Activated T-cell treated with anti-CD3 and anti-CD28 coated beads, Interleukin-2, amount 50 U/mL, for 24 hours (primary cell): ENCODE results near the gene CHIC2.

Experiments used
- DNase-seq: peaks from one replicate; pipeline ENCODE4 v3.0.0-alpha.2; 2020
- H3K27ac Mint-ChIP-seq: 2 replicates; pipeline ENCODE4 v1.8.0; 2020; ENCODE audit warnings: mild to moderate bottlenecking, mixed read lengths
- H3K27me3 Mint-ChIP-seq: 2 replicates; pipeline ENCODE4 v1.8.0; 2020; ENCODE audit warnings: mixed read lengths
- H3K36me3 Mint-ChIP-seq: 2 replicates; pipeline ENCODE4 v1.8.0; 2020; ENCODE audit warnings: low read depth, mixed read lengths
- H3K4me1 Mint-ChIP-seq: 2 replicates; pipeline ENCODE4 v1.8.0; 2020; ENCODE audit warnings: low read depth, mixed read lengths
- H3K4me3 Mint-ChIP-seq: 2 replicates; pipeline ENCODE4 v1.8.0; 2020; ENCODE audit warnings: mild to moderate bottlenecking, moderate library complexity, mixed read lengths
- H3K9me3 Mint-ChIP-seq: 2 replicates; pipeline ENCODE4 v1.8.0; 2020; ENCODE audit warnings: mixed read lengths

Gene CHIC2

DNA sequence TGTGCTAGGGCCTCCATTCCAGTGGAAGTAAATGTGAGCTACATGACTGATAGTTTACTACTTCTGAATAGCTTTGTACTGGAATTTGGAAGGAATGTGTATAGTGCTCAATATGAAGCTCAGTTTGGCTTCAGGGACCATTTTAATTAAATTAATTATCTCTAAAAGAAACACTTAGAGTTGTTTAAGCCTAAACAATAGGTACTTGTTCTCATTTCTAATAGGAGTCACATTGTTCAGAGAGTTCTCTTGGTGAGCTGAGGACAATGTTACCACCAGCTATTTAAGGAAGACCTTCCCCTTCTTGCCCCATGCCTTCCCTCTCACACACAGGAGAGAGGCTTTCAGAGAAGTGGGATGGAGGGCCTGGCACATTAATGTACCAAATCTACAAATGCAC lies 78.3 kb downstream of the CHIC2 start:
- Mint-ChIP-seq H3K4me1 (peaks cover 6% of the 10 kb centered on the region), H3K9me3 (no peaks in the 10 kb centered on the region), H3K36me3 (no peaks in the 10 kb centered on the region), H3K27me3 (no peaks in the 10 kb centered on the region), H3K4me3 (no peak overlapping the region), H3K27ac (no peak overlapping the region)
- DNase-seq = no peak

DNA sequence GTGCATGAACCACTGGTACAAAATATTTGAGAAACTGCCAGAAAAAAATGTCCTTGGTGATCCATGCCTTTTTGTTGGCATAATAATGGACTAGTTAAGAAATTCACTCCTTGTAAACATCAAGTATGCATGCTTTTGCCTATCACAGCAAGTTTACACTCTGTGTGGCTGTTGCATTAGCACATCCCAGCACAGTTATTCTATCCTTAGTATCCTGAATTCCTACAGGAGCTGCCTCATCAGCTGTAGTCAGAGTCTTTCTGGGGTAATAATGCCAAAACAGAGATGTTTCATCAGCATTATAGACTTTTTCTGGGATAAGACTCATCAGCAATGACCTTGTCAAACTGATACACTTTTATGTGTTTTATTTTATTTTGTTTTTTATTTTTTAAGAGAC lies 82.8 kb downstream of the CHIC2 start:
- H3K4me1 Mint-ChIP-seq = no peaks in the 10 kb centered on the region
- H3K27me3 Mint-ChIP-seq = no peaks in the 10 kb centered on the region
- no peak for DNase-seq
- H3K4me3 Mint-ChIP-seq = no peak overlapping the region
- H3K36me3 Mint-ChIP-seq = no peaks in the 10 kb centered on the region
- no peak overlapping the region for H3K27ac Mint-ChIP-seq
- H3K9me3 Mint-ChIP-seq = no peaks in the 10 kb centered on the region

DNA sequence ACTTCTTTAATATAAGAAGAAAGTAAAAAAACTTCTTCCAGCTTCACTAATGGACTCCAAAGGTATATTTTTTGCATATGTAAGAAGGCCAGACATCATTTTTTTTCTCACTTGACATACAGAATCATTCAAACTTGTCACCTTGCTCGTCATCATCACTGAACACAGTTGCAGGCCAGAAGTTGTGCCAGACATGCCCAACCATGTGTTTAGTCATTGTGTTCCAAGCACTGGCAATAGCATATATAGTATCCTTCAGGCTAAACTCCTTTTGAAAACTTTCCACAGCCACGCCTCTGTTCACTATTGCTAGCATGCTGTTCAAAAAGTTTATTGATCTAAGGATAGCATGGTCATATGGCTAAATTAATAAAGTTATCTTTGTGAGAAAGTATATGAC lies 83.3 kb downstream of the CHIC2 start:
- Mint-ChIP-seq H3K4me3 (no peak overlapping the region), H3K27me3 (no peaks in the 10 kb centered on the region), H3K9me3 (no peaks in the 10 kb centered on the region), H3K4me1 (no peaks in the 10 kb centered on the region), H3K27ac (no peak overlapping the region), H3K36me3 (no peaks in the 10 kb centered on the region)
- no peak for DNase-seq

DNA sequence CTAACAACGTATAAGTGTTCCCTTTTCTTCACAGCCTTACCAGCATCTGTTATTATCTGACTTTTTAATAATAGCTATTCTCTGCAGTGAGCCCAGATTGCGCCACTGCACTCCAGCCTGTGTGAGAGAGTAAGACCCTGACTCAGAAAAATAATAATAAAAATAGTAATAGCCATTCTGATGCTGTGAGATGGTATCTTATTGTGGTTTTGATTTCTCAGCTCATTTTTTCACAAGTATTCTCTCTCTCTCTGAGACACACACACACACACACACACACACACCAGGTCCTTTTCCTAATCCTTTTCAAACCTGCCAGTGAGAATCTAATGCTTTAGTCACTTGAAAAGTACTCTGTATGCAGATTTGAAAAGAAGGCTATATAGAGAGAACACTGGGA lies 89.8 kb downstream of the CHIC2 start:
- peaks cover 2% of the 10 kb centered on the region for H3K36me3 Mint-ChIP-seq
- H3K27ac Mint-ChIP-seq = no peak overlapping the region
- no peak for DNase-seq
- no peaks in the 10 kb centered on the region for H3K4me1 Mint-ChIP-seq
- no peak overlapping the region for H3K4me3 Mint-ChIP-seq
- H3K9me3 Mint-ChIP-seq = no peaks in the 10 kb centered on the region
- no peaks in the 10 kb centered on the region for H3K27me3 Mint-ChIP-seq

DNA sequence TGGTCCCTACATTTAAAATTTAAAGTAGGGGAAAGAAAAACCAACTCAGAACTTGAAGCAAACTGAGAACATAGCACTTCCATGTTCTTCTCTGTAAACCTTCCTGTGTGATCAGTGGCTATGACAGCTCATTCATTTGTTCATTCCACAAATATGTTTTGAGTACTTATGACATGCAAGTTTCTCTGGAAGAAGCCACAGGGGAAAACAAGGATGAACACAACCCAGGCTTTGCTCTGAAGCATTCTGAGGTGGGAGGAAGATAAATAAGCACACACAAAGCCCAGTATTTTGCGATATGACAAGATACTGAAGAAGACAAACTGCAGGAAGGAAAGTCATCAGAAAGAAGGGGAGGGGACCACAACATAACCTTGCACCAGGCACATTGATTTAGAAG lies 96.4 kb downstream of the CHIC2 start:
- H3K9me3 Mint-ChIP-seq = no peaks in the 10 kb centered on the region

DNA sequence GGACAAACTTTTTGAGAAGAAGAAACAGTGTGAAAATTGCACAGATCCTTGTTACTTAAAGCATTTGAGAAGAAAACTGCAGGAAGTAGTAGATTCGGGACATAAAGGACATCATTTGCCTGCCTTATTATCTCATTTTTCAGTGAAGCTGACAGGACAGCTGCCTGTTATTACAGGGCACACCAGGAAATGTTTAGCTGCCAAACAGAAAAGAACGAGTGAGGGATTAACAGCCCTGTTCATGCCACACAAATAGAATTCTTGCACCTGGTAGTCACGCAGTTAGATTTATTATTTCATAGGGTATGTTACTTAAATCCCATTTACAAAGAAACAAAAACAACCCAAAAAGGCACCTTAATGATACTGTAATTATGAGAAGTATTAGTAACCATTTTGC lies 100.6 kb downstream of the CHIC2 start:
- H3K27ac Mint-ChIP-seq = no peak overlapping the region
- H3K4me3 Mint-ChIP-seq = no peak overlapping the region
- no peaks in the 10 kb centered on the region for H3K4me1 Mint-ChIP-seq
- H3K9me3 Mint-ChIP-seq = no peaks in the 10 kb centered on the region
- no peaks in the 10 kb centered on the region for H3K36me3 Mint-ChIP-seq
- H3K27me3 Mint-ChIP-seq = no peaks in the 10 kb centered on the region
- DNase-seq = no peak

More for the DNA sequence above, 96.4 kb downstream of the CHIC2 start:
- Mint-ChIP-seq H3K27me3 (no peaks in the 10 kb centered on the region), H3K4me1 (no peaks in the 10 kb centered on the region), H3K36me3 (peaks cover 2% of the 10 kb centered on the region), H3K4me3 (no peak overlapping the region), H3K27ac (no peak overlapping the region)
- DNase-seq = no peak

DNA sequence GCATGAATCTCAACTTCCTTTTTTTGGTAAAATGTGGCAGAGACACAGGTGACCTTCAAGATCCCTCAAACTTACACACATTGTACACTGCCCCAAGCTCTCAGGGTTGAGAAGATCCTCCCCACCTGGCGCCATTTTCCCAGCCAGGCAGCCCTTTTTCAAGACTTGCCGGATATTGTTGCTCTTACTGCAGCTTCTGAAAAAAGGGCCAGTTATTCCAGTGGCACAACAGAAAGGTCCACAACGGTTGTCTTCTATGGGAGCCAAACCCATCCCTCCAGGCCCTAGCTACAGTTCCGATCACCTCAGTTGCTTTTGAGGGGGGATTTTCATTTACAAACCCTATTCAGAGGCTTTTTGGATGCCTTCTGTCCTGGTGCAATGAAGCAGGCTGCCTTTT lies 101.1 kb downstream of the CHIC2 start:
- Mint-ChIP-seq H3K4me1 (no peaks in the 10 kb centered on the region), H3K27me3 (no peaks in the 10 kb centered on the region), H3K27ac (no peak overlapping the region), H3K4me3 (no peak overlapping the region), H3K9me3 (no peaks in the 10 kb centered on the region), H3K36me3 (no peaks in the 10 kb centered on the region)
- DNase-seq = no peak

DNA sequence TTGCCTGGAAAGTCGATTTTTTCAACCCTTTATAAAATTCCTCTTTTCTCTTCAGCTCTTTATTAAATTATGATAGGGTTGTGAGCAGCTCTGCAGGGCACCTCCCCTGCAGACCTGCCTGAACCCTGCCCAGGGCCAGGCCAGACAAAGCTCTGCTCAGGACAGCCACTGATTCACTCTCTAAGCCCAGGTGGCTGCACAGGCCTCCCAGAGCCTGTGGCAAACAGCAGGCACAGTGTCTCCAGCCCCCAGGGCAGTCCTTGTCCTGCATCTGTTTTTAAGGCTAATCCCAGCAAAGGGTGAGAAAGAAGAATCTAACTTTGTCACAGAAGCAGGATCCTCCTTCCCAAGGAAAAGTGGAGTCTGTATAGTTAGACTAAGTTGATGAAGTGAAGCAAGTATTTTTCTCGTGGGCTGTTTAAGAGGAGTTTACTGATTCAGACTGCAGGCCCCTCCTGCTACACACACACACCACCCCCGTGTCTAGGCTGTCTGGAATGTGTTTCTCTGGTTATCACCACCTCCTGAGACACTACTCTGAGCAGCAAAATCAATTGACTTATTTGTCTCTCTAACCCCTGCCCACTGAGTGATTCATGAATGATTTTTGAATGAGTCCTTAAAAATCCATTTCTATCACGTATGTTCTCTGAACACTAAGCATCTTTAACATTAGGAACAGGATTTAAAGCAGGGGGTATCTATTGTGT lies 101.7 kb downstream of the CHIC2 start:
- no peak for DNase-seq
- no peak overlapping the region for H3K27ac Mint-ChIP-seq

DNA sequence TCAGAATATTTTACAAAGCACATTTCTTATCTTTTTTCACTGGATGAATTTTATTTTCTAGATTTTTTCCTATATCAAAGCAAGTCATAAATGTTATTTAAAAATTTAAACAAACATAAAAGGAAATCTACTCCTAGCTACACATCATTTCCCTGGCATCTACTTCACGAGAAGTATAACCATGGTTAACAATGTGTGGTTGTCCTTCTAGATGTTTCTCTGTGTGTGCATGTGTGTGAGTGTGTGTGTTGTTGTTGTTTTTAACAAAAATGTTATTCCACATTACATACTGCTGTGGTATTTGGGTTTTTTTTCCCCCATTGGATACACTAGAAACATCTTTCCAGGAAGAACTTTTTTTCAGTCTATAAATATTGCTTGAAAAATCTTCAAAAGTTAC lies 103.1 kb downstream of the CHIC2 start:
- Mint-ChIP-seq H3K4me1 (no peaks in the 10 kb centered on the region), H3K4me3 (no peak overlapping the region), H3K36me3 (no peaks in the 10 kb centered on the region), H3K27me3 (no peaks in the 10 kb centered on the region), H3K27ac (no peak overlapping the region), H3K9me3 (no peaks in the 10 kb centered on the region)
- no peak for DNase-seq

More for the DNA sequence above, 101.7 kb downstream of the CHIC2 start:
- Mint-ChIP-seq H3K4me1 (no peaks in the 10 kb centered on the region), H3K27me3 (no peaks in the 10 kb centered on the region), H3K4me3 (no peak overlapping the region), H3K36me3 (no peaks in the 10 kb centered on the region), H3K9me3 (no peaks in the 10 kb centered on the region)

DNA sequence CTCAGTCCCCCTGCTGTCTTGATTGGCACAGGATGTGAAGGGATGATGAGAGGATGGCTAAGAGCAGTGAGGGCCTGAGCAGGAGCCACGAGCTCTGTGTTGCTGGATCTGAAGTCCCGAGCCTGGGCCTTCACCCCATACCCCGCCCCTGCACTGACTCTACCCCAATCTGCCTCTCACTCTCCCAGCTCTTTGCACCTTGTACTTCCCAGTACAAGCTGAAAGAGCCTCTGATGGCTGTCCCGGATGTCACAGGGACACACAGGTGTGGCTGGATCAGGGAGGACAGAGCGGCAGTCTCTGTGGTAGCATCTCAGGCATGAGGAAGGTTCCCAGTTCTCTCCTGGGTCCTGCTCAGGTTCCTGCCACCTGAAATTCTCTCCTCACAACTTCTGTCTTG lies 103.6 kb downstream of the CHIC2 start:
- DNase-seq = no peak
- no peaks in the 10 kb centered on the region for H3K36me3 Mint-ChIP-seq

More for the DNA sequence above, 103.6 kb downstream of the CHIC2 start:
- Mint-ChIP-seq H3K4me3 (no peak overlapping the region), H3K9me3 (no peaks in the 10 kb centered on the region), H3K27ac (no peak overlapping the region), H3K4me1 (no peaks in the 10 kb centered on the region), H3K27me3 (no peaks in the 10 kb centered on the region)
